AG04450 (cell line): Measurements from ENCODE around the gene CRHR1. TPM values are rescaled to one million over a fixed set of nuclear protein-coding genes. Genes with fewer than 3 reads are reported as not detected.

Source experiments
- CTCF ChIA-PET: fragments of 300-600, 350-600 bp; formaldehyde crosslinking; extraction: SDS; loops from one replicate; lab custom pipeline; 2022; ENCODE audit warnings: antibody characterized with exemption, inconsistent platforms; lab: Charles Lee
- POLR2A ChIA-PET: fragments of 350-600 bp; formaldehyde crosslinking; extraction: SDS; loops from one replicate; lab custom pipeline; 2021; ENCODE audit warnings: antibody characterized with exemption, inconsistent platforms; lab: Yijun Ruan, JAX
- DNase-seq: peaks from one replicate; pipeline ENCODE4 v3.0.0-alpha.2; 2011; ENCODE audit warnings: low read depth, low spot score
- H3K27ac ChIP-seq: one replicate; pipeline ENCODE4 v1.5.1; 2012; ENCODE audit warnings: low read depth, low read length, control low read depth
- H3K27me3 ChIP-seq: one replicate; pipeline ENCODE4 v1.6.0; 2012; ENCODE audit warnings: low read length; ENCODE audit not compliant: control insufficient read depth, insufficient read depth
- H3K4me3 ChIP-seq: 2 replicates; pipeline ENCODE4 v1.5.1; 2011; ENCODE audit warnings: mild to moderate bottlenecking, low read depth, low read length, control low read depth
- H3K9me3 ChIP-seq: 2 replicates; pipeline ENCODE4 v1.5.1; 2012; ENCODE audit warnings: low read length; ENCODE audit not compliant: control insufficient read depth, insufficient read depth
- polyA plus RNA-seq: library from polyadenylated mRNA; depleted of rRNA; stranded (reverse); fragments of >200 nt; gene quantifications from 2 replicates; pipeline ENCODE4 v1.2.3, GENCODE V29; 2011
- TF ChIP-seq, protein P1 (sequence below): IDR thresholded peaks from 2 replicates; pipeline ENCODE4 v1.5.1; 2011; ENCODE audit warnings: low read depth, low read length, control low read depth, inconsistent platforms

Gene CRHR1
- polyA plus RNA-seq, 1 experiment, result not detected

DNA sequence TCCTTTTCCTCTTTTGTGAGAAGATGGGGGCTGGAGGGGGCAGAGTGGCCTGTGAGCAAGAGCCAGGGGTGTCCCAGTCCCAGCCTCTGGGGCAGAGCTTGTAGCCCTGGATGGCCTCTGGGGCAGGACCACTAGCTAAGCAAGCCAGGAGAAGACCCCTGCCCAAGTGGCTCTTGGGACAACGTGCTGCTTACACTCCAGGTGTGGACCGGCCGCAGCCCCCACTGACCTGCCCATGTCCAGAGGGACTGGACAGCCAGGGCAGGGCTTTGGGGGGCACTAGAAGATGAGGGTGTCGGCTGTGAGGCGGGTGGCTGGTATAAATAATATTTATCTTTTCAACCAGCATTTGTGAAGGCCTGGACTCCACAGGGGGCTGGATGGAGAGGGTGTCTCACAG lies 51.4 kb downstream of the CRHR1 start:
- Histone ChIP-seq H3K4me3 (no peak overlapping the region), H3K27ac (no peak overlapping the region), H3K27me3 (peaks cover 6% of the 10 kb centered on the region), H3K9me3 (no peaks in the 10 kb centered on the region)
- TF ChIP-seq, protein P1, sequence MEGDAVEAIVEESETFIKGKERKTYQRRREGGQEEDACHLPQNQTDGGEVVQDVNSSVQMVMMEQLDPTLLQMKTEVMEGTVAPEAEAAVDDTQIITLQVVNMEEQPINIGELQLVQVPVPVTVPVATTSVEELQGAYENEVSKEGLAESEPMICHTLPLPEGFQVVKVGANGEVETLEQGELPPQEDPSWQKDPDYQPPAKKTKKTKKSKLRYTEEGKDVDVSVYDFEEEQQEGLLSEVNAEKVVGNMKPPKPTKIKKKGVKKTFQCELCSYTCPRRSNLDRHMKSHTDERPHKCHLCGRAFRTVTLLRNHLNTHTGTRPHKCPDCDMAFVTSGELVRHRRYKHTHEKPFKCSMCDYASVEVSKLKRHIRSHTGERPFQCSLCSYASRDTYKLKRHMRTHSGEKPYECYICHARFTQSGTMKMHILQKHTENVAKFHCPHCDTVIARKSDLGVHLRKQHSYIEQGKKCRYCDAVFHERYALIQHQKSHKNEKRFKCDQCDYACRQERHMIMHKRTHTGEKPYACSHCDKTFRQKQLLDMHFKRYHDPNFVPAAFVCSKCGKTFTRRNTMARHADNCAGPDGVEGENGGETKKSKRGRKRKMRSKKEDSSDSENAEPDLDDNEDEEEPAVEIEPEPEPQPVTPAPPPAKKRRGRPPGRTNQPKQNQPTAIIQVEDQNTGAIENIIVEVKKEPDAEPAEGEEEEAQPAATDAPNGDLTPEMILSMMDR, result no peak
- ChIA-PET CTCF (interaction anchor here (1.6 kb wide), 1 partner anchor 195 kb away, joined by 6 read pairs; no protein-coding TSS in a partner anchor), POLR2A (no interaction called here)
- DNase-seq, result no peak

DNA sequence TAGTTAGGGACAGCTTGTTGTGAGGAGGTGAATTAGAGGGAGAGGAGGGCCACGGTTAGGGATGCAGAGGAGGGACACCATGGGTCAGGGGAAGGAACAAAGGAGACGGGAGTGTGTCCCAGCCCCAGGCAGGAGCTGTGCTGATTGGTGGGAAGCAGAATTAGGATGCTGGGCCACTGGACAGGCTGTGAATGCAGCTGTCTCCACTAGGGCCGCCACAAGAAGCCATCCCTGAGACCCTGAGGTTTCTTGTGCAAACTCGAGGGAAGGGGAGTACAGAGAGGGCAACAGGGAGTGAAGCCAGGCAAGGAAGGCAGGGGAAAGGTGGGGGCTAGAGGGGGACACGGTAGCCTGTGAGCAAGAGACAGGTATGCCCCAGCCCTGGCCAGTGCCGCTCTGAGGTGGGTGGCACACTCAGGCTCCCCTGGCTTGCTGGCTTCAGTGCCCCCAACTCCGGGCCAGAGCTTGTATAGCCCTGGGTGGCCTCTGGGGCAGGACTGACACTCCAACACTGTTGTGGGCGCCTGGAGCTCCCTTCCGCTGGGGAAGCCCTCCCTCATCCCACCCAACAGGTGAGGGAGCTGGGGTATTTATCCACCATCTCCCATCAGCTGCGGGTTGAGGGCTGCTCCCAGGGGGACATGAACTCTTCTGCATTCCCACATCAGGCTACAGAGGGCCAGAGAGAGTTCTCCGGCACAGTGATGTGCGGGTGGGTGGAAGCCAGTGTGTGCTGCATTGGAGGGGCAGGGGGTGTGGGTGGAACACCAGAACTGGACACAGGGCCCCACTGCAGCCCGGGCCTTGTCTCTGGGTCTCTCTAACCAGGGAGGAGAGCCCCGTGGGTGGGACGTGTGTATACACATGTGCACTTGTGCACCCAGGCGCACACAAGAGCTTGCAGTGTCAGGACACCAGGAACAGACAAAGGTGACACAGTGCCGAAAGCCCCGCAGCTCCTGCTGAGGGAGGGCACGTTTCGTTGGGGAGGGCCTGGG lies 52.2 kb downstream of the CRHR1 start:
- no peak overlapping the region for H3K27ac ChIP-seq
- ChIA-PET POLR2A (no interaction called here), CTCF (interaction anchor here (0.8 to 1.6 kb wide), 3 partner anchors 16 to 201 kb away, joined by 3 to 6 read pairs (median 5); no protein-coding TSS in a partner anchor)
- H3K4me3 ChIP-seq, result no peak overlapping the region
- peaks cover 6% of the 10 kb centered on the region for H3K27me3 ChIP-seq
- H3K9me3 ChIP-seq, result no peaks in the 10 kb centered on the region
- no peak for DNase-seq
- TF ChIP-seq, protein P1, result no peak

DNA sequence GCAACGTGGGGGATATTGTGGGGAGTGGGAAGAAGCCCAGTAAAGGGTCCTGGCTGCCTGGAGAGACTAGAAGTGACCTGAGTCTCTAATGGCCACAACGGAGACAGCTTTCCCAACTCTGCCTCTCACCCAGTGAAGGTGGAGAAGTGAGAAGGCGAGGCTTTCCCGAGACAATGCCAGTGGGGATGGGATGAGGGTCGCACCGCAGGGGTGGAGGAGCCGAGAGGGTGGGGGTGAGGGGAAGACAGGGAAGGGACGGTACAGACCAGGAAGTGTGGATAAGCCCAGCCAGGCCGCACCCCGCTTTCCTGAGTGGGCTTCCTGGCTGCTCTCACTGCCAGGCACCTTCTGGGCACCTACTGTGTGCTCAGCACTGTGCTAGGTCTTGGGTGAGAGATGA lies 53.1 kb downstream of the CRHR1 start:
- no peak for DNase-seq
- CTCF ChIA-PET, result interaction anchor here (1.1 kb wide), 1 partner anchor 15 kb away, joined by 5 read pairs; no protein-coding TSS in a partner anchor
- H3K9me3 ChIP-seq, result no peaks in the 10 kb centered on the region
- no peak overlapping the region for H3K4me3 ChIP-seq
- H3K27ac ChIP-seq, result no peak overlapping the region
- POLR2A ChIA-PET, result no interaction called here
- peaks cover 9% of the 10 kb centered on the region for H3K27me3 ChIP-seq
- TF ChIP-seq, protein P1, result no peak

DNA sequence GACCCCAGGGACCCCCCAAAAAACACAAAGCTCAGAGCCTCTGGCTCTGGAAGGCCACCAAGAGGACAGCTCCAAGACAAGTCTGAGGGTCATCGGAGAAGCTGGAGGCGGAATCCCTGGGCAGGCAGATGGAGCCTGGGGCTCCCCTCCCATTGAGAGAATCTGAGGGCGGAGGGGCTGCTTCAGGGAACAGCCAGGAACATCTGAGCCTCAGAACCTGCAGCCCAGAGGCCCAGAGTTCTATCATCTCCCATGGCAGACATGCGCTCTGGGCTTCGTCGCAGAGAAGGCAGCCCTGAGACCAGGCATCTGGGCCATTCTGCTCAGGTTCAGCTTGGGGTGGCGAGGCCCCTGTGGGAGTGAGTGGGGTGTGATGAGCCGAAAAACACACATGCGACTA lies 53.5 kb downstream of the CRHR1 start:
- no peak for DNase-seq
- CTCF ChIA-PET, result interaction anchor here (1.1 kb wide), 1 partner anchor 14 kb away, joined by 5 read pairs; no protein-coding TSS in a partner anchor
- Histone ChIP-seq H3K4me3 (no peak overlapping the region), H3K27ac (no peak overlapping the region), H3K27me3 (peaks cover 9% of the 10 kb centered on the region), H3K9me3 (no peaks in the 10 kb centered on the region)
- POLR2A ChIA-PET, result no interaction called here
- TF ChIP-seq, protein P1, result no peak
